ENCODE results near the gene ZNF438.

The ZNF438 gene

DNA sequence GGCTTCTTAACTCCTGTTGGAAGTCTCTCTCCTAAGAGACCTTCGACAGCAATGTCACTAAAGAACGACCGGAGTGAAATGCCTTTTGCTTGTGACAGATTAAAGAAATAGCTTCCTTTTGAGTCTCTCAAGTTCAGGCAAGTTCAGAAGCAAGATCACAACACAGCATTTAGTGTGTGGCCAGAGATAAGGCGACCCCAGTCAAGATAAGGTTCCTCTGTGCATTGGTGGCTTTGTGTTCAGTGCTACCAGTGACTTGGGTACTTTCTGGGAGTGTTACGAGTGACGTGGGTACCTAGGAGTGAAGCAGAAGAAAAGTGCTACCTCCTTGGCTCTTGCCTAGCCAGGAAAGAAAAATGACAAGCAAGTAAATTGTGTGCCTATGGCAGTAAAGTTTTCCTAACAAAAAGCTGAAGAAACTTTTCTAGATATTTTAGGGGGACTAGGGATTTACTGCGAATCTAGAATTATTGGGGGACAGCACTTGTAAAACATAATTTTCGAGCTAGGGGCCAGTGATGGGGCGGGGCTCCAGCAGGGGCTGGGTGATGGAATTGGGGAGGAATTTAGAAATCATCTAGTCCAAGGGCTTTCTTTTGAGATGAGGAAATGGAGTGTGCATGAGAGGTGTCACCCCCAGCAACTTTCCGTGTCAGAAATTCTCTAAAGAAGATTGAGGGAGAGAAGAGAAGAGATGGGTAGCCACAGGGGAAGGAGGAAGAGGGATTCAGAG is 210.2 kb downstream of the ZNF438 start:
- TF ChIP-seq CTCF (IDR thresholded peaks at IDR 0.05; ENCODE audit: low read depth, low read length) (no peak), MAX (IDR thresholded peaks at IDR 0.05; ENCODE audit: low read depth, low read length) (no peak), POLR2A (IDR thresholded peaks at IDR 0.05; ENCODE audit: extremely low read depth, insufficient read length) (no peak), MYC (IDR thresholded peaks at IDR 0.05; ENCODE audit: low read depth, low read length) (no peak)
- no peak for DNase-seq (ENCODE audit: low read depth)
- no peak overlapping the region for H3K4me3 ChIP-seq (ENCODE audit: low read depth, low read length)

- no peak for DNase-seq (ENCODE audit: low read depth)
- TF ChIP-seq POLR2A (IDR thresholded peaks at IDR 0.05; ENCODE audit: extremely low read depth, insufficient read length) (no peak), CTCF (IDR thresholded peaks at IDR 0.05; ENCODE audit: low read depth, low read length) (no peak), MYC (IDR thresholded peaks at IDR 0.05; ENCODE audit: low read depth, low read length) (no peak), MAX (IDR thresholded peaks at IDR 0.05; ENCODE audit: low read depth, low read length) (no peak)
- no peak overlapping the region for H3K4me3 ChIP-seq (ENCODE audit: low read depth, low read length)
Measured at GRCh38 chr10:30820261-30820991, 211.2 kb downstream of the ZNF438 start.

DNA sequence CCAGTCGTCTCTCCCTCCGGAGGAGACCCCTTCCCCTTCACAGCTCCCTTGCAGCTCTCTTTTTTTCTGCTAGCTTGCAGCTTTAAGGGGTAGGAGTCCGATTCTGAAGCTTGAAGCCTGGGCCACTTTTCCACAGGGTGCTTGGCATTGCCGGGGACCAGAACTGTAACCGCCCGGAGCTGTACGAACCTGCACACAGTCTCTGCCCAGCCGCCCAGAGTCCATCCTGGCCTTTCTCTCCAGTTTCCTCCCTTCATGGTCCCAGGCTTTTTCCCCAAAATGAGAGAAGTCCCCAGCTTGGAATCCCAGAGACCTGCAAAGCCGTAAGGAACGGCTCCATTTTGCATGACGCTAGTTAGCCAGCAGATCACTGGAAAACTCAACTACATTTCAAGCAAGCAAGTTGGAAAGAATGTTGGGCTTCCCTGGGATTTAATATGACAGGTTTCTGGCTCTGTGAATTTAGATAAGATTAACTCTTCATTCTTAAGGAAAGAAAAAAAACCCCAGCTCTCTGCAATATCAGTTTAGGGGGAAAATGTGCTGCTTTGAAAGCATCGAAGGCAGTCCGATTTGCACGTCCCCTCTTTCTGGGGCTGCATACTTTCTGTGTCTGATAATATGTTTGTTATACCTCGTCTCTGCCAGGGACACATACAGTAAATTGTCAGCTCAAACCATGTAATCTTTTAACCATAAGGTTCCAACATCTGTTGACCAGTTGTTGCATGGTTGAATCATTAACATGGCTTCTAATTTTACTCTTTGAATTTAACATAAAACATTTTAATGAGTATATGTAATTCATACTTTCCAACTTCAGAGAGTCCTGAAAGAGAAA is 212.1 kb downstream of the ZNF438 start:
- no peak overlapping the region for H3K4me3 ChIP-seq (ENCODE audit: low read depth, low read length)
- no peak for TF ChIP-seq MYC (IDR thresholded peaks at IDR 0.05; ENCODE audit: low read depth, low read length)
- TF ChIP-seq POLR2A (IDR thresholded peaks at IDR 0.05; ENCODE audit: extremely low read depth, insufficient read length) = no peak
- TF ChIP-seq CTCF (IDR thresholded peaks at IDR 0.05; ENCODE audit: low read depth, low read length) = no peak
- no peak for TF ChIP-seq MAX (IDR thresholded peaks at IDR 0.05; ENCODE audit: low read depth, low read length)
- no peak for DNase-seq (ENCODE audit: low read depth)

- DNase-seq (ENCODE audit: low read depth) = no peak
- no peak overlapping the region for H3K4me3 ChIP-seq (ENCODE audit: low read depth, low read length)
- TF ChIP-seq POLR2A (IDR thresholded peaks at IDR 0.05; ENCODE audit: extremely low read depth, insufficient read length) = no peak
- no peak for TF ChIP-seq CTCF (IDR thresholded peaks at IDR 0.05; ENCODE audit: low read depth, low read length)
- TF ChIP-seq MYC (IDR thresholded peaks at IDR 0.05; ENCODE audit: low read depth, low read length) = no peak
- TF ChIP-seq MAX (IDR thresholded peaks at IDR 0.05; ENCODE audit: low read depth, low read length) = no peak
Measured at GRCh38 chr10:30818854-30819253, 212.8 kb downstream of the ZNF438 start.

DNA sequence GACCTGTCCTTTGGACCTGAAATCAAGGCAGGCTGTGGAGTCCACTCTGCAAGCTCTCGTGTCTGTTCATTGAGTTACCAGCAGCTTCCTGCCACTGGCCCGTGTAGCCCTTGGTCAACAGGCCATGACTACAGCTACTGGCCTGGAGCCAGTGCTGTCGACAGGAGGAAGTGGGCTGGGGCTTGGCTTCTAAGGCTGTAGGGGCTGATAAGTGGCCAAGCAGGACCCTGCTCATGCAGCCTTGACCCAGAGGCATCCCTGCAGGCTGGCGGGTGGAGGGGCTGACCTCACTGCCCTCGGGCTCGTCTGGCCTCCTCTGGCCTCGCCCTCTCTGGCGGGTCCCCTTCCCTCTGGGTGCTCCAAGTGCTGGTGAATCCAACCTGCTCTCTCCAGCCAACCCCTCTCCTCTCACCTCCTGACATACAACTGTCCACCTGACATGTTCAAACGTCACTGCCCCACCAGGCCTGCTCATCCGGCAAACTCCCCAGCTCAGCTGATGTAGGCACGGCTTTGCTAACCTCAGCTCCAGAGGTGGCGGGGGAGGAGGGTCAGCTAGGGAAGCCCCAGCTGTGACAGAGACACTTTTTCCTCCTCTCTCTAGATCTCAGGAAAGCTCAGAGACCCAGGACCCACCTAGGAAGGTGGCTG is 213.5 kb downstream of the ZNF438 start:
- DNase-seq (ENCODE audit: low read depth) = peak; percentile 39
- no peak overlapping the region for H3K4me3 ChIP-seq (ENCODE audit: low read depth, low read length)
- TF ChIP-seq POLR2A (IDR thresholded peaks at IDR 0.05; ENCODE audit: extremely low read depth, insufficient read length) (no peak), MAX (IDR thresholded peaks at IDR 0.05; ENCODE audit: low read depth, low read length) (no peak), CTCF (IDR thresholded peaks at IDR 0.05; ENCODE audit: low read depth, low read length) (no peak), MYC (IDR thresholded peaks at IDR 0.05; ENCODE audit: low read depth, low read length) (no peak)

Measured in NB4 (cell line).